GM19351 (cell line): Measurements from ENCODE around the gene CRB2.

ENCODE experiments used
- ATAC-seq: cut with Tn5 transposase; IDR thresholded peaks from one replicate; pipeline ENCODE4 v1.9.1; 2021; ENCODE audit warnings: mild to moderate bottlenecking, moderate library complexity; ENCODE audit not compliant: unreplicated experiment

Gene CRB2

DNA sequence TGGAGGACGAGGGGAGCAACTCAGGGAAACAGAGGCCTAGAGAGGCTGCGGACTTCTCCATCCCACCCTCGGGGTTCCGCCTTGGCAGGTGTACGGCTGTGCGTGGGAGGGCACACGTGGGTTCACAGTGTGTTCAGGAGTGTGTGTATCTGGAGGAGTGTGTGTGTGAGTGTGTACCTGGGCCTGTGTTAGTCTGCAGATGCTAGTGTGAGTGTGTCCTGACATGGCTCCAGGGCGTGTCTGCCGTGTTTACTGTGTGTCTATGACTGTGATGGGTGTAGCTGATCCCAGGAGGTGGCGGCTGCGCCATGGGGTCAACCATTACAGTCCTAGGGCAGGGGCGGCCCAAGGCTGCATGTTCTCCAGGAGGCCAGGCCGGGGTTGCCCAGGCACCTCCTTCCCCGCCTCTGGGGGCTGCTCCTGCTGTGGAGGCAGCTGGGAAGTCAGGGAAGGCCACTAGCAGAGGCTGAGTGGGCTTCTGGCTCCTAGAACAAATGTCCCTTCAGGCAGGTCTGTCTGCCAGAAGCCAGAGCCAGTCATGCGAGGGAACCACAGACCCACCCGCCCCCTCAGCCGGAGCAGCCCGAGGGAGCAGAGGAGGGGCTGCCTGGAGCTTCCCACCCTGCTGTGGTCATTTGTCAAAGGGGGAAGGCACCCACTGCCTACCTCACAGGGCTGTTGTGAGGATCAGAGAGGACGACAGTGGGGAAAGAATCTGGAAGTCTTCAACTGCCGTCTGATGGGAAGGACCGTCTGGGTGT is 21.4 kb downstream of the CRB2 start:
- ATAC-seq: no peak

DNA sequence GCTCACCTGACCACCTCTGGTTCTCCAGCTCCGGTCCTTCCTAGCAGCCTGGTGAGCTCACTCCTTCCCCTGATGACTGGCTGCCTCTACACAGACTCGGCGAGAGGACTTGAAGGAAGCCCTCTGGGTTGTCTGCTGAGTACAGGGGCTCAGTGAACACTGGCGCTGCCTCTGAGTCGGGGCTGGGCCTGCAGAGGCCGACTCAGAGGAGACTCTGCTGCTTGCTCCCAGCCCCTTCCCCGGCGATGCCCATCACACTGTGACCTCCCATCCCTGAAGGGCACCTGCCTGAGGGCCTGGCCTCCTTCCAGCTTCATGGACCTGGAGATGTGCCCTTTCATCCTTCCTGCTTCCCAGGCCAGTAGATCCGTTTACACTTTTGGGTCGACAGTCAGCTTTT is 22.0 kb downstream of the CRB2 start:
- ATAC-seq: no peak

DNA sequence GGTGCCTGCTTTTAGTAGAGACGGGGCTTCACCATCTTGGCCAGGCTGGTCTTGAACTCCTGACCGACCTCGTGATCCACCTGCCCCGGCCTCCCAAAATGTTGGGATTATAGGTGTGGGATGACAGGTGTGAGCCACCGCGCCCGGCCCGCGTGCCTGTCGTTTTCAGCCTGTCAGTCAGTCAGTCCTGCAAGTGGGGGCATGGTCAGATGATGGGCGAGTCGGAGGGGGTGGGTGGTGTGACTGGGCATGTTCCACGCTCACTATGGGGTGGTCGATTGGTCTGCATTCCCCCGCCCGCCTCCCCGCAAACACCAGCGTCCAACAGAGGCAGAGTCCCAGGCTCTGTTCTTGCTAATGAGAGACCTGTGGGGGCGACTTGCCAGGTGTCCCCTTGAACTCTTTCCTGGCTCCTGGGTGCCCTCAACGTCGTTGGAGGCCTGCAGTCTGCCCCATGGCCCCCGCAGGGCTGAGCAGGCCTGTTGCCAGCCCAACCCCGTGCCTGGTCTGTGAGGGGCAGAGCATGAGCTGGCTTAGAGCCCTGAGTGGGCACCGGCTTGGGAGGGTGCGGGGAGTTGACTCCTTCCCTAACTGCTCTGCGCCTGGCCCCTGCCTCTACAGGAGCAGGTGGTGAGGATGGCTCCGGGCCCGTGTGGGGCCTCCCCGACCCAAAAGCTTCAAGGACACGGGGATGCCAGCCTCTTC is 23.1 kb downstream of the CRB2 start:
- no peak for ATAC-seq

DNA sequence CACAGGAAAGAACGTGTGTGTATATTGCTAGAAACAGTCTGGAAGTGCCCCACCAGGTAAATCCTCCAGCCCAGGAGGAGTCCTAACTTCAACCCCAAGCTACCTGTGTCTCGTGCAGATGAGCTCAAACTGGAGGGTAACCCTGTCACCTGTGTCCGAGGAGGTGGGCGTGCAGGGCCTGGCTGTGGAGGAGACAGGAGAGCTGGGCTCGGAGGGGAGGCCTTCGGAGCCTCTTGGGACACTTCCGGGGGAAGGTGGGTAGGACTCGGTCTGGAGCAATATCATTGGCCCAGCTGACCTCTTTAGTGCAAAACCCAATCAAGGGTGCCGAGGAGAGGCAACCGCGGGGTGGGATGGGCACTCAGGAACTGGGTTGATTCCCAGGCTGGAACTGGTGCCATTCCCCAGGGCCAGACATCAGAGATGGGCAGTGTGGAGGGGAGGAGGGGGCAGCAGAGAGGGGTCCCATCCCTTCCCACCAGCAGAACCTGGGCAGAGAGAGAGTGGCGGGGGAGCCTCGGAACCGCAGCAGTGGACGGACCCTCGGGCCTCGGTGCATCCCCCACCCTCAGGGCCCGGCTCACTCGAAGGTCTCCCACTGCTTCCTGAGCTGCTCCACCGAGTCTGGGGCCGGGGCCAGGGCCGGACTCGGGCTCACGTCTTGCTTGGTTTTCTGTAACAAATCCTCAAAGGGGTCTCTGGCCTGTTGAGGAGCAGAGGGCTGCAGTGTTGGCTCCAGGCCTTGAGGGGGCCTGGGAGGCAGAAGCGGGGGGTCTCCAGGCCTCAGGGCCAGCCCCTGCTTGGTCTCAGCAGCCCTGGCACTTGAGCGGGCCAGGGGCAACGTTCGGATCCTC is 25.1 kb downstream of the CRB2 start:
- no peak for ATAC-seq

- ATAC-seq: no peak
Observed at GRCh38 chr9:123382653-123383511, 26.9 kb downstream of the CRB2 start.

GRCh38 chr9:123383512-123384170 is 27.6 kb downstream of the CRB2 start:
- no peak for ATAC-seq

DNA sequence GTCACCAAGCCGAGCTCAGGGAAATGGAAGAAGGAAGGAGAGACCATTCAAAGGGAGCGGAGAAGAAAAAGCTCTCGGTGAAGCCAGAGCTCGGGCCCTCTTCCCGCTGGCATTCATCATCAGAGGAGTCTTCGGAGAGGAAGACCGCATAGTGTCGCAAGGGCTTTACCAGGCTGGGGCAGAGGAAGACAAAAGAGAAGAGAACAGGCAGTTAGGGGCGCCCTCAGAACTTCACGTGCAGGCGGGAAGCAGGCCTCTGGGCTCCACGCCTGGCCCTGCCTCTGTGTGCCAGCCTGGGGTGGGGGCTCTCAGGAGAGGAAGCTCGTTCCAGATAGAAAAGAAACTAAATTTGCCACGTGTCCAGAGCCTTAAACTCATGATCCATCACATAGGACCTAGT is 31.7 kb downstream of the CRB2 start:
- ATAC-seq: no peak

- ATAC-seq: no peak
Observed at GRCh38 chr9:123389070-123389469, 33.1 kb downstream of the CRB2 start.

- no peak for ATAC-seq
Observed at GRCh38 chr9:123389698-123390097, 33.7 kb downstream of the CRB2 start.

DNA sequence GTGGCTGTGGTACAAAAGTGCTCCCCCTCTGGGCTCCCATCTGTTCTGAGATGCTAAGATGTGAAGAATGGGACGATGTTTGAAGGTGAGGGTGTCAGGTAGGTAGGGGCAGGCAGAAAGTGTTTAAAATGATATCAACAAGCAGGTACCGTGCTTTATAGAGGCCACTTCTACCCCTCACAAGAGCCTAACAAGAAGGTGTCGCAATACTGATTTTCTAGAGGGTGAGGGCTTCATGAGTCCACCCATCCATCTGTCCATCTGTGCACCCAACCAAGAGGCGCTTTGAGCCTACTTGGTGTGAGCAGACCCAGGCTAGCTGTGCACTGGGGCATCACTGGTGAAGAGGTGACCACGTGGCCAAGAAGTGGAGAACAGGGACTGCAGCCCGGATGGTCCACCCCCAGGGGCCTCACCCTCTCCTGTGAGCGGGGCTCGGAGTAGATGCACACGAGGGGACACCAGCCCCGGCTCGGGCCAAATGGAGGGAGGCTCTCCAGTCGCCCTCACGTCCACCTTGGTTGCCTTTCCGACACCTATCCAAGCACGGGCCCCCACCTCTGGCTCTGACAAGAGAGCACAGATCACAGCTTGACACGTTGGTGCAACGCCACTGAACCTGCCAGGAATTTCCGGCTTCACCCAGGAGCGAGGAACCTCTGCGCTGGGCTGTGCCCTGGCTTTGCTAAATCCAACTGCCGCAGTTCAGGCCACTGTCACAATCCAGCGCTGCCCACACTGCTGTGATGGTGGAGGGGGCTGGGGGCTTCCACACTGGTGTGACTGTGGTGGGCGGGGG is 34.5 kb downstream of the CRB2 start:
- ATAC-seq: no peak

DNA sequence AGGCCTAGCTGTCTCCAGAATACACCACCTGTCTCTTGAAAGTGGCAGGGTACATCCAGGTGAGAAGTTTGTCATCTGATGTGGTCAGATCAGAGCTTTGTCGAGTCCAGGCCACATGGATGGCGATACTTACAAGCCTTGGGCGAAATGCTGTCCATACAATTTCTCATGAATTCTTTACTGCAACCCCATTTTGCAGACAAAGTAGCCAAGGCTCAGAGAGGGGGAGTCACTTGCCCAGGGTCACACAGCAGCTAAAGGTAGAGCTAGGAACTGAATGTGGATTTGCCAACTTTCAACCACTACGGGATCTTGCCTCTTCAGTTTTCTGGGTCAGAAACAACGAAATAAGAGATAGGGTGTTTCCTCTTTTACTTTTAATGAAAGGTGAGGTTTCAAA is 35.2 kb downstream of the CRB2 start:
- no peak for ATAC-seq

- ATAC-seq: no peak
Observed at GRCh38 chr9:123391946-123392345, 35.9 kb downstream of the CRB2 start.

- no peak for ATAC-seq
Observed at GRCh38 chr9:123392802-123393201, 36.8 kb downstream of the CRB2 start.

- ATAC-seq: no peak
Observed at GRCh38 chr9:123394291-123395235, 38.6 kb downstream of the CRB2 start.

- no peak for ATAC-seq
Observed at GRCh38 chr9:123395276-123395688, 39.3 kb downstream of the CRB2 start.

DNA sequence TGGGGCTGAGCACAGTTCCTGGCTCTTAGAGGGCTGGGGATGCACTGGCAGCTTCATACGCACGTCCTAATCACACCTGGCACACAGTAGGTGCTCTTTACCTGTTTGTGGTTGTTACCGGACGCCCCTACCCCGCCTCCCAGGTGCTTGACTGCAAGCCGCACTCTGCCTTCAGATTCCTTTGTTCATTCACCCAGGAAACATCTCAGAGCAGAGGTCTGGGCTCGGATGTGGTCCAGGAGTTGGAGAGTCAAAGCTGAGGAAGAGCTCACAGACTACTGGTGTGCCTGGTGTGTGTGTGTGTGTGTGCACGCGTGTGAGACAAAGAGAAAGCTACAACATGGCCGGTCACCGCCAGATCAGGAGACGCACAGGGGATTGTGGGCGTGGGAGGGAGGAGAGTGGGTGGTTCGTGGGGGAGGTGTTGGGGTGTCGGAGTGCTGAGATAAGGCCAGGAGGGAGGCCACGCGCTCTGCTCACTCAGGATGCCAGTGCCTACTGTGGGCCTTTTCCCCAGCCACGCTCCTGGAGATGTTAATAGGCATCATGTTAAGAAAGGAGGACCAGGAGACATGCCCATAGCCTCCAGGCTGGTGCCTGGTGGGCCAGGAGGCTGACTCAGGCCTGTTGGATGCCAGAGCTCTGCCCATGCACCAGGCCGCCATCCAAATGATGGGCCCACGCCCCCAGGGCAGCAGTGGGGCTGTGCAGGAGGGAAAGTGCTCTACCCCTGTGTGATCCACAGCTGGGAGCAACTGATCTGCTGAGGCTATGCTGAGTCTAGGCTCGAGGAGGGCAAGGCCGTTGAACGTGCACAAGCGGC is 39.9 kb downstream of the CRB2 start:
- ATAC-seq: no peak

GRCh38 chr9:123397975-123398374 is 42.0 kb downstream of the CRB2 start:
- no peak for ATAC-seq
